Measurements from ENCODE around the gene KLHL29. TPM values are rescaled to one million over a fixed set of nuclear protein-coding genes. Genes with fewer than 3 reads are reported as not detected.

Gene KLHL29
- total RNA-seq, 4 donors from 2014 or later, result 7.6 to 15.3 (median 8.4) TPM

DNA sequence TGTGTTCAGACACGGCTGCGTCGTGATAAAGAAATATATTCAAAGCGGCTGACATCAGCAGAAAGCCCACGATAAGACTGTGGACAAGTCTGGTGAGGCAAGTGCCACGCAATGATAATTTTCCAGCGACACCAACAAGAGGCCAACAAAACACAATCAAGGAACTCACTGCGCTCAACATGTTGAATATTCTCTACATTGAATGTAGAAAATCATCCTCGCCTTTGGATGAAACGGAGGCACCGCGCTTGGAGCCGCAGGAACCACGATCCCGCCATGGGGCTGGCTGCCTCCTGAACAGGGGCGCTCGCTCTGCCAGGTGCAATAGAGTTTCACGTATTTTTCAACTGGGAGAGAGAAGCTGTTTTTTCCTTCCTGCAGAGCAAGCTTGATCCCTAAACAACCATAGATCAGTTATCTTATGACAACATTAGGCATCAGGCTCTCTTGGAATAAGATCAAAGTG is 321.7 kb downstream of the KLHL29 start:
- TF ChIP-seq, protein P1, sequence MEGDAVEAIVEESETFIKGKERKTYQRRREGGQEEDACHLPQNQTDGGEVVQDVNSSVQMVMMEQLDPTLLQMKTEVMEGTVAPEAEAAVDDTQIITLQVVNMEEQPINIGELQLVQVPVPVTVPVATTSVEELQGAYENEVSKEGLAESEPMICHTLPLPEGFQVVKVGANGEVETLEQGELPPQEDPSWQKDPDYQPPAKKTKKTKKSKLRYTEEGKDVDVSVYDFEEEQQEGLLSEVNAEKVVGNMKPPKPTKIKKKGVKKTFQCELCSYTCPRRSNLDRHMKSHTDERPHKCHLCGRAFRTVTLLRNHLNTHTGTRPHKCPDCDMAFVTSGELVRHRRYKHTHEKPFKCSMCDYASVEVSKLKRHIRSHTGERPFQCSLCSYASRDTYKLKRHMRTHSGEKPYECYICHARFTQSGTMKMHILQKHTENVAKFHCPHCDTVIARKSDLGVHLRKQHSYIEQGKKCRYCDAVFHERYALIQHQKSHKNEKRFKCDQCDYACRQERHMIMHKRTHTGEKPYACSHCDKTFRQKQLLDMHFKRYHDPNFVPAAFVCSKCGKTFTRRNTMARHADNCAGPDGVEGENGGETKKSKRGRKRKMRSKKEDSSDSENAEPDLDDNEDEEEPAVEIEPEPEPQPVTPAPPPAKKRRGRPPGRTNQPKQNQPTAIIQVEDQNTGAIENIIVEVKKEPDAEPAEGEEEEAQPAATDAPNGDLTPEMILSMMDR (IDR thresholded peaks at IDR 0.05; ENCODE audit: low read depth), result no peak

DNA sequence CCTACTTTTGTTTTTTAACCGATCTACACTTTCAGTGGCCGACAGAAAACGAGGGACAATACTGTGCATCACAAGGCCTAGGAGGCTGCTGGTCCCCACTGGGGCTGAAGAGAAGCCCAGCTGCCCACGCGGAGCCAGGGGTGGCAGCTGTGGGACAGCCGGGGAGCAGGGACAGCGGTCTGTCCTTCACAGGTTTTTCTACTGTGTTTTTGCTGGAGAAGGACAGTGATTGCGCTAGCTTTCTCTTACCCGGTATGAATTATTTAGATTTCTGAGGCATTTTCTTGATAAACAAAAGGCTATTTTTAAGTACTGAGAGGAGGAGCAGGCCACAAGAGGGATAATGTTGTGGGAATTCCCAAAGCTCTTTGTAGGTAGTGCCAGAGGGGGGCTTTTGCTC is 322.1 kb downstream of the KLHL29 start:
- TF ChIP-seq, protein P1 (IDR thresholded peaks at IDR 0.05; ENCODE audit: low read depth), result no peak

DNA sequence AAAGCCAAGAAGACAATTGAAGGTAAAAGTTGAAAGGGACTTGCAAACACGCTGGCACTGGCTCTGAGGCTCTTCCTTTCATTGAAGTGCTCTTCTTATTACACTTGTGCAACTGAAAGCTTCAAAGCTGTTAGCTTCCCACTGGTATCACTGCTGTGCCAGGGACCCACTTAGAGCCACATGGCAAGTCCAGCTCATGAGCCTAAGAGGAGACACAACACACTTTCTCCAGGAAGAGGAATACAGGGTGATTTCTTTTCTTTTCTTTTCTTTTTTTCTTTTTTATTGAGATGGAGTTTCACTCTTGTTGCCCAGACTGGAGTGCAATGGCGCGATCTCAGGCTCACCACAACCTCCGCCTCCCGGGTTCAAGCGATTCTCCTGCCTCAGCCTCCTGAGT is 323.8 kb downstream of the KLHL29 start:
- TF ChIP-seq, protein P1 (IDR thresholded peaks at IDR 0.05; ENCODE audit: low read depth), result no peak

DNA sequence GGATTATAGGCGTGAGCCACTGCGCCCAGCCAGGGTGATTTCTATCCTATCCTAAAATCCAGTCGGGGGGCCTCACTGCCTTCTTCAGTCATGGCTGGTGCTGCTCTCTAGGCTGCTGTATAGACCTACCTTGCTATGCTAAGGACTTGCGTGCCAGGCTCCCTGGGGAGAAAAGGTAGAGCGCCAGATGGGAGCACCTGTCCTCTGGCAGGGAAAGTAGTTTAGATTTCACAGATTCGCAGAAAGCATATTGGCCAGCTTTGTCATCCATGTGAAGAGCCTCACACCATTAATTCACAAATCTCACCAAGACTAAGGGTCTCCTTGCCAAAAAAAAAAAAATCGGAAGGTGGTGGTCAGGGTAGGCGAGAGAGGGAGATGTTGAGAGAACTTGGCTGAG is 324.3 kb downstream of the KLHL29 start:
- TF ChIP-seq, protein P1 (IDR thresholded peaks at IDR 0.05; ENCODE audit: low read depth), result no peak

DNA sequence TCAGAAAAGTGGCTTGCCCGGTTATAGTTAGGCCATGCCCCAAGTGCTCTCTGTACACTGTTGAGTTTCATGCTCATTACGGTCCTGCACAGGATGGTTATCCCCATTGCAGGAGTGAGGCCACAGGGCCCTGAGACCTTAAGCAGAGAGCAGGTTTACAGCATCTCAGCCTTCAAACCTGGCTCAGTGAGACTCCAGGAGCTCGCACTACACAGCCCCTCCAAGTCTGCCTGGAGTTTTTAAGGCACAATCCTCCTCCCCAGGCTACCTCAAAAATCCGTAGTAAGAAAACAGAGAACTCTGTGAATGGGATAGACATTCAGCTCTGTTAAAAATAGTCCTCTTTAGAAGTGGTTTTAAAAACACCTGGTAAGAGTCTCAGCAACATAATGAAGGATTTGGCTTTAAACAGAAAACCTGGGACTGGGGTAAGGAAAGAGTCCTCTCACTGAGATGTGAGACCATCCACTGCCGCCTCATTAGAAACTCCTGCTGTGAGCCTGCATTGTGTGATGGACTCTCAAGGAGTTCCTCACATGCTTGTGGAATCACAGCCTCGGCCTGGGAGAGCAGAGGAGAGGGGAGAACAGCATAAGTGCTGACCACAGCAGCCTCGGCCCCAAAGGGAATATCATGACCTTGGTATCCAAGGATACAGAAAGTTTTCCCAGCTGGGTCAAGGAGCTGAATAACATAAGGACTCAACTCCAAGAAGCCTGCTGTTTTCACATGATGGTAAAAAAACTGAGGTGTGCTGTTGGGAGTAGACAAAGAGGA is 327.2 kb downstream of the KLHL29 start:
- TF ChIP-seq, protein P1 (IDR thresholded peaks at IDR 0.05; ENCODE audit: low read depth), result no peak

DNA sequence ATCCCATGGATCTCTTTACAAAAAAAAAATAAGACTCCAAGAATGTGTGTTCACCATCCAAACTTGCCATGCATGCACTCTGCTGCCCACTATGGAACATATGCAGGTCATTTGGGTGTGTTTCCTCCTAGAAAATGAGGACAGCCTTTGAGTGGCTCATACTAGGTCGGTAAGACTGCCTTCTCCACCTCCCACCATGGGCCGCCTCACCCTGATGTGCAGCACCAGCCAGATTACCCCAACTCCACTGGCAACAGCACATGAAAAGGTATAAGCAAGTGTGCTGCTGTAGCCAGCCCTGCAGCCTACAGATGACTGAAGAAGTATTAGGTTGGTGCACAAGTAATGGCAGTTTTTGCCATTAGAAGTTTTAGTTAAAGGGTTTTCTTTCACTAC is 327.8 kb downstream of the KLHL29 start:
- TF ChIP-seq, protein P1 (IDR thresholded peaks at IDR 0.05; ENCODE audit: low read depth), result no peak

DNA sequence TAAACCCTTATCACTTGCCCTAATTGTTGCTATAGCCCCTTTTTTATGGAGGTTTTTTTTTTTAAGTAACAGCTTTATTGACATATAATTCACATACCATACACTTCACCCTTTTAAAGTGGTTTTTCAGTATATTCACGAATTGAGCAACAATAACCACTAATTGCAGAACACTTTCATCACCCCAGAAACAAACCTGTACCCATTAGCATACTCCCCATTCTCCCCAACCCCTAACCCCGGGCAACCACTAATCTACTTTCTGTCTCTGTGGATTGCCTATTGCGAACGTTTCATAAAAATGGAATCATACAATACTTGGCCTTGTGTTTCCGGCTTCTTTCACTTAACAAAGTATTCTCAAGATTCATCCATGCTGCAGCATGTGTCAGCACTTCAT is 328.4 kb downstream of the KLHL29 start:
- TF ChIP-seq, protein P1 (IDR thresholded peaks at IDR 0.05; ENCODE audit: low read depth), result no peak
